H1 (cell line): ENCODE measurements around the gene STXBP6. TPM values are rescaled to one million over a fixed set of nuclear protein-coding genes. Genes with fewer than 3 reads are reported as not detected.

ENCODE experiments used
- CTCF ChIA-PET: fragments of 300-600 bp; sonication (Branson Sonifier 250); formaldehyde crosslinking; loops from one replicate; lab custom pipeline; 2021; ENCODE audit not compliant: partially characterized antibody; lab: Charles Lee
- POLR2A ChIA-PET: fragments of 300-600 bp; sonication (Branson Sonifier 250); formaldehyde crosslinking; loops from one replicate; lab custom pipeline; 2021; ENCODE audit warnings: inconsistent platforms; ENCODE audit not compliant: partially characterized antibody; lab: Charles Lee
- DNase-seq, 2 experiments: peaks; one replicate each; pipeline versions ENCODE4 v3.0.0 to v3.0.0-alpha.2; 2010 to 2022; ENCODE audit warnings: low spot score in 2 of 2, low read depth in 1 of 2, mixed read lengths in 1 of 2
- FAIRE-seq: peaks from 2 replicates; lab custom pipeline; 2011; peaks lifted over from hg19 to GRCh38; lab: Jason Lieb, UNC
- H2AFZ ChIP-seq: 2 replicates; pipeline ENCODE4 v1.8.1; 2012; ENCODE audit warnings: low read length, inconsistent platforms
- H2AK5ac ChIP-seq: 2 replicates; pipeline ENCODE4 v1.6.1; 2013; ENCODE audit warnings: low read depth, low read length
- H2BK120ac ChIP-seq: replicated peaks from 2 replicates; pipeline ENCODE3; 2013; ENCODE audit warnings: low read depth, low read length, inconsistent platforms
- H2BK12ac ChIP-seq: 2 replicates; pipeline ENCODE4 v1.6.1; 2013; ENCODE audit warnings: low read depth, low read length
- H2BK15ac ChIP-seq: 2 replicates; pipeline ENCODE4 v1.6.1; 2013; ENCODE audit warnings: low read length
- H2BK20ac ChIP-seq: 2 replicates; pipeline ENCODE4 v1.6.1; 2013; ENCODE audit warnings: low read length
- H2BK5ac ChIP-seq: 2 replicates; pipeline ENCODE4 v1.6.1; 2013; ENCODE audit warnings: low read depth, low read length
- H3K14ac ChIP-seq: 2 replicates; pipeline ENCODE4 v1.6.1; 2013; ENCODE audit warnings: inconsistent platforms; ENCODE audit not compliant: insufficient read length
- H3K18ac ChIP-seq: 2 replicates; pipeline ENCODE4 v1.6.1; 2013; ENCODE audit warnings: low read length; ENCODE audit errors: extremely low read depth
- H3K23ac ChIP-seq: 2 replicates; pipeline ENCODE4 v1.6.1; 2013; ENCODE audit warnings: inconsistent platforms; ENCODE audit not compliant: insufficient read length
- H3K23me2 ChIP-seq: 2 replicates; pipeline ENCODE4 v1.6.1; 2013; ENCODE audit warnings: low read depth, low read length
- H3K27ac ChIP-seq: 2 replicates; pipeline ENCODE4 v1.6.1; 2011; ENCODE audit warnings: low read depth, low read length, inconsistent platforms
- H3K27me3 ChIP-seq, 4 experiments: replicated peaks in 1 of 4; 1 replicate in 1 of 4; 2 replicates in 3 of 4; pipeline versions ENCODE4 v1.6.1 to v1.8.1; 2011 to 2013; ENCODE audit warnings: low read length in 3 of 4, mild to moderate bottlenecking in 3 of 4, inconsistent platforms in 2 of 4, mixed read lengths in 2 of 4, moderate library complexity in 1 of 4; ENCODE audit not compliant: control insufficient read depth in 3 of 4, insufficient read depth in 3 of 4; ENCODE audit errors: extremely low read depth in 1 of 4
- H3K36me3 ChIP-seq, 4 experiments: 2 replicates each; pipeline versions ENCODE4 v1.6.1 to v1.8.1; 2011 to 2013; ENCODE audit warnings: mild to moderate bottlenecking in 4 of 4, low read length in 3 of 4, moderate library complexity in 2 of 4, control low read depth in 1 of 4, inconsistent platforms in 1 of 4; ENCODE audit not compliant: insufficient read depth in 4 of 4, control insufficient read depth in 2 of 4
- H3K4ac ChIP-seq: replicated peaks from 2 replicates; pipeline ENCODE3; 2013; ENCODE audit warnings: low read length, low read depth, mixed read lengths, inconsistent platforms; ENCODE audit not compliant: insufficient read length
- H3K4me1 ChIP-seq, 4 experiments: replicated peaks in 1 of 4; 1 replicate in 1 of 4; 2 replicates in 3 of 4; pipeline versions ENCODE4 v1.6.1 to v1.8.1; 2011 to 2013; ENCODE audit warnings: low read length in 3 of 4, inconsistent platforms in 2 of 4, mixed read lengths in 1 of 4; ENCODE audit not compliant: insufficient read depth in 4 of 4, control insufficient read depth in 3 of 4
- H3K4me2 ChIP-seq, 2 experiments: 2 replicates each; pipeline versions ENCODE4 v1.6.1 to v1.8.1; 2011 to 2013; ENCODE audit warnings: low read depth in 2 of 2, low read length in 2 of 2, control low read depth in 1 of 2, inconsistent platforms in 1 of 2, mild to moderate bottlenecking in 1 of 2; ENCODE audit not compliant: insufficient read depth in 1 of 2
- H3K4me3 ChIP-seq, 4 experiments: fragments of 200-600, 300-600 bp in 1 of 4; sonication (generic), shearing (Covaris generic), sonication (Bioruptor Twin) in 1 of 4; 2 replicates each; pipeline versions ENCODE4 v1.5.1 to v1.8.1; 2011 to 2016; ENCODE audit warnings: low read length in 4 of 4, low read depth in 3 of 4, control low read depth in 2 of 4, inconsistent platforms in 2 of 4, mild to moderate bottlenecking in 2 of 4, mixed read lengths in 1 of 4, moderate library complexity in 1 of 4; ENCODE audit not compliant: insufficient read depth in 2 of 4; ENCODE audit errors: extremely low read depth in 1 of 4
- H3K56ac ChIP-seq: replicated peaks from 2 replicates; pipeline ENCODE3; 2013; ENCODE audit warnings: low read depth, mild to moderate bottlenecking, mixed read lengths, low read length, inconsistent platforms; ENCODE audit not compliant: insufficient read length
- H3K79me1 ChIP-seq: 2 replicates; pipeline ENCODE4 v1.6.1; 2013; ENCODE audit warnings: low read depth, low read length, control low read depth
- H3K79me2 ChIP-seq, 2 experiments: 2 replicates each; pipeline versions ENCODE4 v1.6.1 to v1.8.1; 2012 to 2013; ENCODE audit warnings: low read length in 2 of 2, mild to moderate bottlenecking in 2 of 2, inconsistent platforms in 1 of 2; ENCODE audit not compliant: insufficient read depth in 2 of 2, control insufficient read depth in 1 of 2
- H3K9ac ChIP-seq, 4 experiments: replicated peaks in 1 of 4; 1 replicate in 1 of 4; 2 replicates in 3 of 4; pipeline versions ENCODE4 v1.6.1 to v1.8.1; 2011 to 2013; ENCODE audit warnings: low read depth in 3 of 4, low read length in 3 of 4, control low read depth in 2 of 4, mild to moderate bottlenecking in 2 of 4, moderate library complexity in 2 of 4, inconsistent platforms in 1 of 4; ENCODE audit errors: extremely low read depth in 1 of 4
- H3K9me3 ChIP-seq, 2 experiments: 2 replicates each; pipeline versions ENCODE4 v1.6.1 to v1.8.1; 2012 to 2013; ENCODE audit warnings: mild to moderate bottlenecking in 2 of 2, moderate library complexity in 2 of 2, control low read depth in 1 of 2, inconsistent platforms in 1 of 2, low read depth in 1 of 2, low read length in 1 of 2, mixed read lengths in 1 of 2; ENCODE audit not compliant: insufficient read depth in 2 of 2
- H4K20me1 ChIP-seq, 2 experiments: replicated peaks in 1 of 2; 2 replicates each; pipeline versions ENCODE3 to v1.8.1; 2011 to 2013; ENCODE audit warnings: inconsistent platforms in 2 of 2, low read length in 2 of 2, mild to moderate bottlenecking in 1 of 2; ENCODE audit not compliant: insufficient read depth in 2 of 2, control insufficient read depth in 1 of 2
- H4K5ac ChIP-seq: 2 replicates; pipeline ENCODE4 v1.6.1; 2013; ENCODE audit warnings: low read length, low read depth, mixed read lengths, inconsistent platforms; ENCODE audit not compliant: insufficient read length
- H4K8ac ChIP-seq: 2 replicates; pipeline ENCODE4 v1.8.0; 2013; ENCODE audit warnings: mild to moderate bottlenecking, moderate library complexity, low read length, inconsistent platforms; ENCODE audit not compliant: insufficient read depth; ENCODE audit errors: extremely low read depth
- H4K91ac ChIP-seq: replicated peaks from 2 replicates; pipeline ENCODE3; 2013; ENCODE audit warnings: low read length, mixed read lengths, inconsistent platforms; ENCODE audit not compliant: insufficient read length
- CEBPB ChIP-seq: IDR thresholded peaks from 2 replicates; pipeline ENCODE4 v1.6.1; 2012; ENCODE audit warnings: low read depth, low read length
- CHD2 ChIP-seq: IDR thresholded peaks from 2 replicates; pipeline ENCODE4 v1.6.1; 2012; ENCODE audit warnings: low read length, improper control_type of control experiment
- WGBS, 2 experiments: shearing (Covaris generic) in 1 of 2; methylation state at CpG; one replicate each; pipeline versions ENCODE4 v1.1.6 to v1.1.7; 2013 to 2015; ENCODE audit warnings: low lambda C conversion rate in 2 of 2, mixed read lengths in 2 of 2, inconsistent platforms in 1 of 2, low coverage in 1 of 2, missing lambda C conversion rate in 1 of 2; ENCODE audit not compliant: insufficient replicate concordance in 2 of 2, insufficient coverage in 1 of 2, insufficient read length in 1 of 2; ENCODE audit errors: extremely low coverage in 1 of 2, missing lambda C conversion rate in 1 of 2; 5-methylcytosine and 5-hydroxymethylcytosine counted together
- polyA plus RNA-seq, 7 experiments: library from polyadenylated mRNA; depleted of rRNA in 3 of 7; stranded (reverse) in 5 of 7; unstranded in 2 of 7; fragments of >200 nt in 5 of 7; fragments of 200-250 nt in 2 of 7; gene quantifications; 1 replicate in 5 of 7; 2 replicates in 1 of 7; 4 replicates in 1 of 7; pipeline versions ENCODE4 v1.2.1 to v1.2.3, GENCODE V29; 2011 to 2013; ENCODE audit warnings: missing spikeins in 2 of 7, mixed read lengths in 2 of 7
- total RNA-seq: library from RNA; stranded (reverse); fragmentation: NEBNext Ultra II Directional; extraction: Animal tissue kit (Norgen Biotek cat#: 25700); gene quantifications from 2 replicates; pipeline ENCODE4 v1.2.1, GENCODE V29; 2021

STXBP6 gene
- total and polyA plus RNA-seq, 2 of the 8 experiments (the other 6 are each of a cell fraction or from before 2014, with no cell fraction given) = 9.4 to 18.1 TPM

GRCh38 chr14:24888532-24888931 is 161.4 kb downstream of the STXBP6 start:
- H4K20me1 ChIP-seq = no peaks in the 10 kb centered on the region
- no peak overlapping the region for H3K9ac ChIP-seq
- FAIRE-seq = no peak
- H2BK15ac ChIP-seq = no peak overlapping the region
- no peak overlapping the region for H3K4me2 ChIP-seq
- H3K79me1 ChIP-seq = no peaks in the 10 kb centered on the region
- ChIA-PET POLR2A (no interaction called here), CTCF (interaction anchor here (0.9 to 1.3 kb wide), 3 partner anchors 82 to 153 kb away, joined by 3 read pairs; no protein-coding TSS in a partner anchor)
- no peak overlapping the region for H3K23ac ChIP-seq
- H3K4me3 ChIP-seq = no peak overlapping the region
- no peak overlapping the region for H2BK20ac ChIP-seq
- no peak overlapping the region for H4K8ac ChIP-seq
- 100% methylated on average over 6 of the region's 6 CpGs; no CpG with 5 or more reads in 1 of the 2 experiments for WGBS, 2 experiments
- no peaks in the 10 kb centered on the region for H3K79me2 ChIP-seq
- no peak overlapping the region for H4K5ac ChIP-seq
- no peak for DNase-seq
- H3K23me2 ChIP-seq = no peaks in the 10 kb centered on the region
- TF ChIP-seq CEBPB (peak; percentile 32; the same call in 1 of the 2 replicates), CHD2 (no peak)
- no peak overlapping the region for H3K56ac ChIP-seq
- H3K4me1 ChIP-seq = no peaks in the 10 kb centered on the region
- no peak overlapping the region for H4K91ac ChIP-seq
- H2AK5ac ChIP-seq = no peak overlapping the region
- no peak overlapping the region for H2BK12ac ChIP-seq
- H3K9me3 ChIP-seq = peaks cover 0 to 7% of the 10 kb centered on the region in 2 experiments; a peak in 1 of 4 replicates
- no peak overlapping the region for H2BK5ac ChIP-seq
- H3K27me3 ChIP-seq = no peaks in the 10 kb centered on the region
- H3K18ac ChIP-seq = no peak overlapping the region
- no peak overlapping the region for H3K27ac ChIP-seq
- H3K4ac ChIP-seq = no peak overlapping the region
- no peak overlapping the region for H2AFZ ChIP-seq
- no peak overlapping the region for H2BK120ac ChIP-seq
- no peaks in the 10 kb centered on the region; a peak in 1 of 8 replicates for H3K36me3 ChIP-seq
- no peak overlapping the region for H3K14ac ChIP-seq
